ENCODE data around the gene CDH10.

DNA sequence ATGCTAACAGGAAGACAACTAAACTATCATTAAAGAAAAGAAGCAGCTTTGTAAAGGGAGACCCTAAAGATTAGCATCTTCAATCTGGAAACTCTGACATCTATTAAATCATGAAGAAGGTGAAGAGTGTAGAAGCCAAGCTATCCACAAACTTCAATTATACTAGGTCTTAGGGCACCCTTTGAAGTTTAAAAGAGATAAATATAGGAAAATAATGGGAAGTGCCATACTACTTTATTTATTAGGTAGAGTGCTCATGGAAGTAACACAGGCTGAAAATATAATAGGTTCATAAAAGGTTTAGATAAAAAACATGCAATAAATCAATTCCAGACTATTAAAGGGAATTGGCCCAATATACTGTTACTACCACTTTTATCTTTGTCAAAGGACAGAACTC is 19.9 kb downstream of the CDH10 start:
- TF ChIP-seq, protein P1, sequence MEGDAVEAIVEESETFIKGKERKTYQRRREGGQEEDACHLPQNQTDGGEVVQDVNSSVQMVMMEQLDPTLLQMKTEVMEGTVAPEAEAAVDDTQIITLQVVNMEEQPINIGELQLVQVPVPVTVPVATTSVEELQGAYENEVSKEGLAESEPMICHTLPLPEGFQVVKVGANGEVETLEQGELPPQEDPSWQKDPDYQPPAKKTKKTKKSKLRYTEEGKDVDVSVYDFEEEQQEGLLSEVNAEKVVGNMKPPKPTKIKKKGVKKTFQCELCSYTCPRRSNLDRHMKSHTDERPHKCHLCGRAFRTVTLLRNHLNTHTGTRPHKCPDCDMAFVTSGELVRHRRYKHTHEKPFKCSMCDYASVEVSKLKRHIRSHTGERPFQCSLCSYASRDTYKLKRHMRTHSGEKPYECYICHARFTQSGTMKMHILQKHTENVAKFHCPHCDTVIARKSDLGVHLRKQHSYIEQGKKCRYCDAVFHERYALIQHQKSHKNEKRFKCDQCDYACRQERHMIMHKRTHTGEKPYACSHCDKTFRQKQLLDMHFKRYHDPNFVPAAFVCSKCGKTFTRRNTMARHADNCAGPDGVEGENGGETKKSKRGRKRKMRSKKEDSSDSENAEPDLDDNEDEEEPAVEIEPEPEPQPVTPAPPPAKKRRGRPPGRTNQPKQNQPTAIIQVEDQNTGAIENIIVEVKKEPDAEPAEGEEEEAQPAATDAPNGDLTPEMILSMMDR (conservative IDR thresholded peaks at IDR 0.05; ENCODE audit: low read length) = no peak
- TF ChIP-seq EZH2phosphoT487 (IDR thresholded peaks at IDR 0.05; ENCODE audit: borderline replicate concordance, low read depth, low read length) = no peak
